ENCODE results near the gene DEF6. TPM values are rescaled to one million over a fixed set of nuclear protein-coding genes. Genes with fewer than 3 reads are reported as not detected.

DEF6 gene
- total RNA-seq, 1 donor from 2014 or later, result 20.1 TPM

GRCh38 chr6:35311390-35312075 is 13.9 kb downstream of the DEF6 start:
- TF ChIP-seq CTCF (IDR thresholded peaks at IDR 0.05), result no peak
- Histone ChIP-seq H3K36me3 (no peaks in the 10 kb centered on the region), H3K27ac (peak overlapping the region in 1 of 2 donors; percentile 5), H3K4me1 (no peaks in the 10 kb centered on the region), H3K4me3 (no peak overlapping the region), H3K27me3 (no peaks in the 10 kb centered on the region), H3K9me3 (no peaks in the 10 kb centered on the region)
- intact Hi-C loops (cut with DNase I), result no loop called here
- no peak for DNase-seq (ENCODE audit: low spot score in 2 of 2)

GRCh38 chr6:35312076-35312800 is 14.6 kb downstream of the DEF6 start:
- Histone ChIP-seq H3K27ac (peak overlapping the region in 1 of 2 donors; percentile 5), H3K4me3 (no peak overlapping the region), H3K4me1 (no peaks in the 10 kb centered on the region), H3K9me3 (no peaks in the 10 kb centered on the region), H3K27me3 (no peaks in the 10 kb centered on the region), H3K36me3 (no peaks in the 10 kb centered on the region)
- DNase-seq (ENCODE audit: low spot score in 2 of 2), result no peak
- no peak for TF ChIP-seq CTCF (IDR thresholded peaks at IDR 0.05)
- intact Hi-C loops (cut with DNase I), result no loop called here

GRCh38 chr6:35312807-35313206 is 15.2 kb downstream of the DEF6 start:
- Histone ChIP-seq H3K4me1 (no peaks in the 10 kb centered on the region), H3K27me3 (no peaks in the 10 kb centered on the region), H3K27ac (no peak overlapping the region), H3K36me3 (no peaks in the 10 kb centered on the region), H3K4me3 (no peak overlapping the region), H3K9me3 (no peaks in the 10 kb centered on the region)
- TF ChIP-seq CTCF (IDR thresholded peaks at IDR 0.05), result no peak
- intact Hi-C loops (cut with DNase I), result no loop called here
- DNase-seq (ENCODE audit: low spot score in 2 of 2), result no peak

GRCh38 chr6:35317483-35318195 is 20.0 kb downstream of the DEF6 start:
- H3K4me3 ChIP-seq, result peak overlapping the region; percentile 44 to 64
- peaks cover 0 to 3% of the 10 kb centered on the region in 2 donors for H3K4me1 ChIP-seq
- H3K9me3 ChIP-seq, result no peaks in the 10 kb centered on the region
- no peaks in the 10 kb centered on the region for H3K27me3 ChIP-seq
- TF ChIP-seq CTCF (IDR thresholded peaks at IDR 0.05), result no peak
- no peaks in the 10 kb centered on the region for H3K36me3 ChIP-seq
- DNase-seq (ENCODE audit: low spot score in 2 of 2), result no peak
- H3K27ac ChIP-seq, result no peak overlapping the region
- intact Hi-C loops (cut with DNase I), result no loop called here

- H3K27me3 ChIP-seq, result no peaks in the 10 kb centered on the region
- peak in 1 of 3 experiments; percentile 12 for TF ChIP-seq CTCF (IDR thresholded peaks at IDR 0.05)
- H3K36me3 ChIP-seq, result no peaks in the 10 kb centered on the region
- peak overlapping the region in 1 of 2 donors; percentile 7 for H3K27ac ChIP-seq
- H3K4me1 ChIP-seq, result peaks cover 0 to 3% of the 10 kb centered on the region in 2 donors
- H3K4me3 ChIP-seq, result peak overlapping the region; percentile 44 to 64
- DNase-seq (ENCODE audit: low spot score in 2 of 2), result peak in 1 of 2 donors; percentile 87
- no peaks in the 10 kb centered on the region for H3K9me3 ChIP-seq
- intact Hi-C loops (cut with DNase I), result no loop called here
Observed at GRCh38 chr6:35318196-35319171, 20.9 kb downstream of the DEF6 start.
